ENCODE measurements around the gene HSF4.

Gene HSF4

GRCh38 chr16:67161595-67162058, 2.9 kb upstream of the HSF4 start:
- TF ChIP-seq MAX (IDR thresholded peaks at IDR 0.05; ENCODE audit: low read depth, low read length) = no peak
- no peak for TF ChIP-seq POLR2A (IDR thresholded peaks at IDR 0.05; ENCODE audit: extremely low read depth, insufficient read length)
- no peak for TF ChIP-seq CTCF (IDR thresholded peaks at IDR 0.05; ENCODE audit: low read depth, low read length)
- no peak for TF ChIP-seq MYC (IDR thresholded peaks at IDR 0.05; ENCODE audit: low read depth, low read length)
- H3K4me3 ChIP-seq (ENCODE audit: low read depth, low read length) = no peak overlapping the region
- no peak for DNase-seq (ENCODE audit: low read depth)

- H3K4me3 ChIP-seq (ENCODE audit: low read depth, low read length) = no peak overlapping the region
- DNase-seq (ENCODE audit: low read depth) = no peak
- no peak for TF ChIP-seq POLR2A (IDR thresholded peaks at IDR 0.05; ENCODE audit: extremely low read depth, insufficient read length)
- no peak for TF ChIP-seq CTCF (IDR thresholded peaks at IDR 0.05; ENCODE audit: low read depth, low read length)
- TF ChIP-seq MAX (IDR thresholded peaks at IDR 0.05; ENCODE audit: low read depth, low read length) = no peak
- no peak for TF ChIP-seq MYC (IDR thresholded peaks at IDR 0.05; ENCODE audit: low read depth, low read length)
Measured at GRCh38 chr16:67162506-67163163, 1.9 kb upstream of the HSF4 start.

GRCh38 chr16:67163164-67163998, 1.2 kb upstream of the HSF4 start:
- TF ChIP-seq MYC (IDR thresholded peaks at IDR 0.05; ENCODE audit: low read depth, low read length) (no peak), MAX (IDR thresholded peaks at IDR 0.05; ENCODE audit: low read depth, low read length) (no peak), POLR2A (IDR thresholded peaks at IDR 0.05; ENCODE audit: extremely low read depth, insufficient read length) (no peak), CTCF (IDR thresholded peaks at IDR 0.05; ENCODE audit: low read depth, low read length) (no peak)
- no peak overlapping the region for H3K4me3 ChIP-seq (ENCODE audit: low read depth, low read length)

GRCh38 chr16:67163999-67164558, 466 bp upstream of the HSF4 start:
- H3K4me3 ChIP-seq (ENCODE audit: low read depth, low read length) = no peak overlapping the region
- TF ChIP-seq MYC (IDR thresholded peaks at IDR 0.05; ENCODE audit: low read depth, low read length) (no peak), CTCF (IDR thresholded peaks at IDR 0.05; ENCODE audit: low read depth, low read length) (no peak), POLR2A (IDR thresholded peaks at IDR 0.05; ENCODE audit: extremely low read depth, insufficient read length) (no peak), MAX (IDR thresholded peaks at IDR 0.05; ENCODE audit: low read depth, low read length) (no peak)
- DNase-seq (ENCODE audit: low read depth) = no peak

More at GRCh38 chr16:67163164-67163998, 1.2 kb upstream of the HSF4 start:
- no peak for DNase-seq (ENCODE audit: low read depth)

- no peak overlapping the region for H3K4me3 ChIP-seq (ENCODE audit: low read depth, low read length)
- no peak for DNase-seq (ENCODE audit: low read depth)
- no peak for TF ChIP-seq POLR2A (IDR thresholded peaks at IDR 0.05; ENCODE audit: extremely low read depth, insufficient read length)
- TF ChIP-seq CTCF (IDR thresholded peaks at IDR 0.05; ENCODE audit: low read depth, low read length) = no peak
- TF ChIP-seq MYC (IDR thresholded peaks at IDR 0.05; ENCODE audit: low read depth, low read length) = no peak
- TF ChIP-seq MAX (IDR thresholded peaks at IDR 0.05; ENCODE audit: low read depth, low read length) = no peak
Measured at GRCh38 chr16:67165121-67166078, 855 bp downstream of the HSF4 start.
